NCI-H510A treated with DMSO at 0.1 percent for 48 hours (cell line): ENCODE results near the gene EGF.
A peak's percentile ranks its signal among the peaks of the same experiment; 100 is the strongest.

Experiments used
- DNase-seq: peaks from one replicate; lab custom pipeline; 2025; lab: John Stamatoyannopoulos, UW

The EGF gene

GRCh38 chr4:109962401-109962800, 49.7 kb downstream of the EGF start:
- DNase-seq, result no peak

GRCh38 chr4:109966891-109967481, 54.3 kb downstream of the EGF start:
- no peak for DNase-seq

- no peak for DNase-seq
Measured at GRCh38 chr4:109967798-109968520, 55.3 kb downstream of the EGF start.

- no peak for DNase-seq
Measured at GRCh38 chr4:109969087-109969486, 56.4 kb downstream of the EGF start.

GRCh38 chr4:109969919-109970318, 57.2 kb downstream of the EGF start:
- no peak for DNase-seq

GRCh38 chr4:109972786-109973528, 60.3 kb downstream of the EGF start:
- DNase-seq, result no peak

GRCh38 chr4:109973529-109973905, 60.8 kb downstream of the EGF start:
- no peak for DNase-seq

- DNase-seq, result no peak
Measured at GRCh38 chr4:109976189-109976588, 63.5 kb downstream of the EGF start.

GRCh38 chr4:109977854-109978501, 65.3 kb downstream of the EGF start:
- peak; percentile 41 for DNase-seq

GRCh38 chr4:109978704-109979454, 66.2 kb downstream of the EGF start:
- DNase-seq, result no peak

- no peak for DNase-seq
Measured at GRCh38 chr4:109979920-109980717, 67.4 kb downstream of the EGF start.

- DNase-seq, result no peak
Measured at GRCh38 chr4:109981936-109982335, 69.3 kb downstream of the EGF start.

GRCh38 chr4:109982521-109982920, 69.8 kb downstream of the EGF start:
- DNase-seq, result no peak

GRCh38 chr4:109985993-109986974, 73.6 kb downstream of the EGF start:
- no peak for DNase-seq

GRCh38 chr4:109989044-109989443, 76.4 kb downstream of the EGF start:
- DNase-seq, result no peak

- DNase-seq, result no peak
Measured at GRCh38 chr4:109989618-109990017, 76.9 kb downstream of the EGF start.

GRCh38 chr4:109990261-109991257, 77.9 kb downstream of the EGF start:
- DNase-seq, result no peak

GRCh38 chr4:109993116-109993515, 80.4 kb downstream of the EGF start:
- no peak for DNase-seq

GRCh38 chr4:109994415-109994827, 81.7 kb downstream of the EGF start:
- no peak for DNase-seq
